Right atrium auricular region (tissue), 2 donors: ENCODE measurements around the gene CIDEA. TPM values are rescaled to one million over a fixed set of nuclear protein-coding genes. Genes with fewer than 3 reads are reported as not detected.

Source experiments
- DNase-seq: peaks from one replicate; pipeline ENCODE4 v3.0.0-alpha.2; 2019; ENCODE audit warnings: low spot score
- H3K27ac ChIP-seq, 2 donors: fragments of 200-600 bp; sonication (generic); 1 replicate in 1 of 2; 2 replicates in 1 of 2; pipeline ENCODE4 v1.5.1; 2016 to 2019
- H3K27me3 ChIP-seq, 2 donors: fragments of 200-600 bp; sonication (generic); one replicate each; pipeline versions ENCODE4 v1.5.1 to v1.6.0; 2017 to 2019
- H3K36me3 ChIP-seq: fragments of 200-600 bp; sonication (generic); one replicate; pipeline ENCODE4 v1.5.1; 2016
- H3K4me1 ChIP-seq, 2 donors: fragments of 200-600 bp; sonication (generic); one replicate each; pipeline versions ENCODE4 v1.5.1 to v1.6.0; 2017 to 2019
- H3K4me3 ChIP-seq, 2 donors: fragments of 200-600 bp; sonication (generic); 1 replicate in 1 of 2; 2 replicates in 1 of 2; pipeline ENCODE4 v1.5.1; 2017 to 2019; ENCODE audit warnings: mild to moderate bottlenecking in 1 of 2, moderate library complexity in 1 of 2
- H3K9me3 ChIP-seq, 2 donors: fragments of 200-600 bp; sonication (generic); one replicate each; pipeline ENCODE4 v1.5.1; 2019
- total RNA-seq, 2 donors: library from RNA; depleted of rRNA; stranded (reverse); fragments of >200 nt; gene quantifications; one replicate each; pipeline ENCODE4 v1.1.0, GENCODE V29; 2016
- TF ChIP-seq, protein P1 (sequence below), 2 donors: fragments of 200-600 bp; sonication (generic); IDR thresholded peaks; one replicate each; pipeline ENCODE4 v1.5.1; 2019; ENCODE audit warnings: antibody characterized with exemption in 2 of 2

The CIDEA gene
- total RNA-seq, 2 donors from 2014 or later, result 0.82 to 3.9 TPM

DNA sequence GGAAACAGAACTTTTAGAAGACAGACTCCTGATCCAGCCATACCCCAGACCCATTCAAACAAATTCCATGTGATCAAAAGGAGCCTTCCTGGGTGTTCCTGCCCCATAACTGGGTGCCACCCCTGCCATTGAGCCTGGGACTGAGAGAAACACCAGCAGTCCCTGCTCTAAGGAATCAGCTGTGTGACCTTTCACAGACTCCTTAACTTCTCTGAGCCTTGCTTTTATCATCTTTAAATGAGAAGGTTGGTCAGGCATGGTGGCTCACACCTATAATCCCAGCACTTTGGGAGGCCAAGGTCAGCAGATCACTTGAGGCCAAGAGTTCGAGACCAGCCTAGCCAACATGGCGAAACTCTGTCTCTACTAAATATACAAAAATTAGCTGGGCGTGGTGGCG is 20.6 kb downstream of the CIDEA start:
- H3K27me3 ChIP-seq, result no peaks in the 10 kb centered on the region
- no peak for DNase-seq
- no peak overlapping the region for H3K27ac ChIP-seq
- no peak overlapping the region for H3K4me3 ChIP-seq
- H3K9me3 ChIP-seq, result no peaks in the 10 kb centered on the region
- H3K36me3 ChIP-seq, result no peaks in the 10 kb centered on the region
- TF ChIP-seq, protein P1, sequence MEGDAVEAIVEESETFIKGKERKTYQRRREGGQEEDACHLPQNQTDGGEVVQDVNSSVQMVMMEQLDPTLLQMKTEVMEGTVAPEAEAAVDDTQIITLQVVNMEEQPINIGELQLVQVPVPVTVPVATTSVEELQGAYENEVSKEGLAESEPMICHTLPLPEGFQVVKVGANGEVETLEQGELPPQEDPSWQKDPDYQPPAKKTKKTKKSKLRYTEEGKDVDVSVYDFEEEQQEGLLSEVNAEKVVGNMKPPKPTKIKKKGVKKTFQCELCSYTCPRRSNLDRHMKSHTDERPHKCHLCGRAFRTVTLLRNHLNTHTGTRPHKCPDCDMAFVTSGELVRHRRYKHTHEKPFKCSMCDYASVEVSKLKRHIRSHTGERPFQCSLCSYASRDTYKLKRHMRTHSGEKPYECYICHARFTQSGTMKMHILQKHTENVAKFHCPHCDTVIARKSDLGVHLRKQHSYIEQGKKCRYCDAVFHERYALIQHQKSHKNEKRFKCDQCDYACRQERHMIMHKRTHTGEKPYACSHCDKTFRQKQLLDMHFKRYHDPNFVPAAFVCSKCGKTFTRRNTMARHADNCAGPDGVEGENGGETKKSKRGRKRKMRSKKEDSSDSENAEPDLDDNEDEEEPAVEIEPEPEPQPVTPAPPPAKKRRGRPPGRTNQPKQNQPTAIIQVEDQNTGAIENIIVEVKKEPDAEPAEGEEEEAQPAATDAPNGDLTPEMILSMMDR (IDR thresholded peaks at IDR 0.05), result no peak
- H3K4me1 ChIP-seq, result peaks cover 0 to 26% of the 10 kb centered on the region in 2 donors

DNA sequence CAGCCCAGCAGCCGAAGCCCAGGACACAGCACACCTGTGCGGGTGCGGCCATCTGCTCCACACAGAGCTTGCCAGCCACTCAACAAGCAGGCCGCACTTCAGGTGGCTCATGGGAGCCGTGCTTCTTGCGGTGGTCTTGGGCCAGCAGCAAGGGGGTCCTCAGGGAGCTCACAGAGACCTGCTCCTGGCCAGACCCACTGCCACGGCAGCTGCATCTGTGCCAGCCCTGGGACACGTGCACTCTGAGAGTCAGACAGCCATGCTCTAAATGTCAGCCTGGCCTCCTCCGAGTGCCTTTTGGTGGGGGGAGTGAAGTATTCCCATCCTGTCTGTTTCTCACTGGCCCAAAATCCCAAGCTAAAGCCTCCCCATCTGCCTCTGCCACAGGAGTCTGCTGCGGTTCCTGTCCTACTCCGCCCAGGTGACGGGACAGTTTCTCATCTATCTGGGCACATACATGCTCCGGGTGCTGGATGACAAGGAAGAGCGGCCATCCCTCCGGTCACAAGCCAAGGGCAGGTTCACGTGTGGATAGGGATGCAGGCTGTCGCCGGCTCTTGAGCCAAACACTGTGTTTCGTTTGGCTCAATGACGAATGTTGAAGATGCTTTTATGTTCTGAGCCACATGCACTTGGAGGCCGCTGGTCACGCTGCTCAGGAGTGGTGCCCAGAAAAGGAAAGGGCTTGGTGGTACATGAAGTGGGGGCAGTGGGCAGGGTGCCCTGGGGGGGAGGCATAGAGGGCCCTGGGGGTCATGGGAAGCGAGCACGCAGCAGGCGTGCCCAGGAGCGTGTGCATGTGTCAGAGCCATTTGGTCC is 22.8 kb downstream of the CIDEA start:
- H3K27me3 ChIP-seq, result no peaks in the 10 kb centered on the region
- peaks cover 0 to 37% of the 10 kb centered on the region in 2 donors for H3K4me1 ChIP-seq
- no peak overlapping the region for H3K4me3 ChIP-seq
- peak overlapping the region; percentile 96 to 100 for H3K27ac ChIP-seq
- TF ChIP-seq, protein P1 (IDR thresholded peaks at IDR 0.05), result no peak
- H3K36me3 ChIP-seq, result no peaks in the 10 kb centered on the region
- no peaks in the 10 kb centered on the region for H3K9me3 ChIP-seq
- DNase-seq, result no peak

DNA sequence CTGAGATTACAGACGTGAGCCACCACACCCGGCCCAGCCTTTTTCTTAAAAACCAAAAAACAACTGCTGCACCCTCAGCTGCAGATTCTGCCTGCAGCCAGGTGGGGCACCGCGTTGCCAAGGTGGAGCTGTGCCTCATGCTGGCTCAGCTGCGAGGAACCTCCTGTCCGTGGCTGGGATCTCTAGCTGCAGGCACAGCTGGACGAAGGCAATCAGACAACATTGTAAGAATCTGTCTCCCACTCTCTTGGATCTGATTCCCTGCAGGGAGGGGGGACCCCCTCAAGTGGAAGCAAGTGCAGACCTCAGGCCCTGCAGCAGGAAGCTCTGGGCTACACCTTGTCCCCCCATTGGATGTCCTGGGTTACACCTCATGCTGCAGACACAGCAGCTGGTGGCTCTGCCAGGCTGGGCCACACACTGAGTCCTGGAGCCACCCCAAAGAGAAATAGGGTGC is 24.1 kb downstream of the CIDEA start:
- Histone ChIP-seq H3K27me3 (no peaks in the 10 kb centered on the region), H3K4me1 (peaks cover 0 to 44% of the 10 kb centered on the region in 2 donors)
- TF ChIP-seq, protein P1 (IDR thresholded peaks at IDR 0.05), result no peak

DNA sequence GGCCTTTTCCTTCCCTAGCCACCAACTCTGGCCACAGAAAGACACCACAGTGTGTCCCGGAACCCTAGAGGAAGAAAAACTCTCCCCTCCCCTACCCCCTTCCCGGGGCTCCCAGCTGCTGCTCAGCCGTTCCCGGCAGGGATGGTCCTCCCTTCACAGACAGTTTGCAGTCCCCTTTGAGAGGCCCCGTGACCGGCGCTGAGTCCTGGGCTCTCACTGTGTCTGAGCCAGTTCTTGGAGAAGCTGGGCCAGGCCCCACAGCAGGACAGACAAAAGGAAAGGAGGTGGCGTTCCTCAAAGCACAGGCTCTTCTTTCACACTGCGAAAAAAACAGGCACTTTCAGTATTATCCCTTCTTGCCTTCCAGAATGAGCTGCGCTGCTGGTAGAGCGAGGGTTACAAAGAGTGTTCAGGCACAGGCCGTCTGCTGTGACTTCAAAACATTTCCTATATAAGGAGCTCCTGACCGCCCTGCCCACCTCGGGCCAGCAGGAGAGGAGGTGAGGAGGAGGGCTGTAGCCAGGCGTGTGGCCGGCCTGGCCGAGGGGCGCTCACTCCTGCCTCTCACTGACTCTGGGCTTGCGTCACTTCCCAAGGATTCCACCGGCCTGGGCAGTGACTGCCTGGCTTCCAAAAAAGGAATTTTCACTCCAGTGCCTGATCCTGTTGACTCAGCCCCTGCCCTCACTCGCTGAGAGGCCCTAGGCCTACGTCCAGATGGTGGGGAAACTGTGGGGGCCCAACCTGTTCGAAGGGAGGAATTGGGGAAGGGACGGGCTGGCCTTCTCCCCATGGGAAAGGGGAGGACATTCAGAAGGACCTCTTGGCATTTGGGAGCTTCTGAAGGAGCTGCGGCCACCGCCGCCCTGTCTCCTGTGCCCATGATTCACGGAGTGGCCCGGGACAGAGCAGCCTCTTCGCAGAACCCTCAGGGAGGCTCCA is 24.9 kb downstream of the CIDEA start:
- Histone ChIP-seq H3K27ac (peak overlapping the region; percentile 96 to 100), H3K36me3 (no peaks in the 10 kb centered on the region), H3K9me3 (no peaks in the 10 kb centered on the region), H3K4me1 (peaks cover 0 to 44% of the 10 kb centered on the region in 2 donors), H3K27me3 (no peaks in the 10 kb centered on the region), H3K4me3 (peak overlapping the region; percentile 50 to 51)
- DNase-seq, result peak; percentile 93
- TF ChIP-seq, protein P1 (IDR thresholded peaks at IDR 0.05), result peak in 1 of 2 donors; percentile 15

More for the DNA sequence above, 24.1 kb downstream of the CIDEA start:
- DNase-seq, result no peak
- H3K36me3 ChIP-seq, result no peaks in the 10 kb centered on the region
- H3K9me3 ChIP-seq, result no peaks in the 10 kb centered on the region
- peak overlapping the region; percentile 50 to 51 for H3K4me3 ChIP-seq
- H3K27ac ChIP-seq, result peak overlapping the region; percentile 96 to 100

DNA sequence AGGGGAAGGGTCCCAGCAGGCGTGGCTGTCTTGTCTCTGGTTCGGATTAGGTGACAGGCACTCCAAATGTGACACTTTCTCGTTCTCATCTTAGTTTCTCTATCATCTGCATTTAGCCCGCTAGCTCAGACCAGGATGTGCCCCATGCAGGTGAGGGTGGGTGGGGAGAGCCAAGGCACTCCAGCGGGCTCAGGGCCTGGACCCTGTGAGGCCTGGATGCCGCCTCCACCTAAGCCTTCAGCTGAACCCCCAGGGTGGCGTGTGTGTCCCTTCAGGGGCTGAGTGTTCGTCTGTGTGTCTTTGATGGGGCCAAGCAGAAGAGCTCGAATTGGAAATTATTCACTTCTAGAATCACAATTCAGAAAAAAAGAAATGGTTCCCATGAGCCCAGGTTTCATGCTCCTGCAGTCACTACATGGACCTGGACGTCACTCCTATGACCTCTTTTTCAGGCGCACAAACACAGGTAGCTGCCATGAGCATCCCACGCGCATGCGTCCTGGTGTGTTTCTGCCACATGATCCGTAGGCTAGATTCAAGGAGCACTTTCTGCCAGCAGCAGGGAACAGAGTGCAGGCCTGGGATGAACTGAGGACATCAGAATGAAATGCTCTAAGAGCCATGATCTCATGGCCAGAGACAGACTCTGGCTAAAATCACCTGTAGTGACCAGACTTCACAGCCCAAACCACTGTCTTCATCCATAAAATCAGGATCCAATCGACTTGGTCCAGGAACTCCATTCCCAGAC is 25.8 kb downstream of the CIDEA start:
- peak overlapping the region; percentile 96 to 100 for H3K27ac ChIP-seq
- no peak for DNase-seq
- peaks cover 0 to 44% of the 10 kb centered on the region in 2 donors for H3K4me1 ChIP-seq
- H3K27me3 ChIP-seq, result no peaks in the 10 kb centered on the region
- H3K4me3 ChIP-seq, result peak overlapping the region; percentile 50 to 51
- no peaks in the 10 kb centered on the region for H3K9me3 ChIP-seq
- TF ChIP-seq, protein P1 (IDR thresholded peaks at IDR 0.05), result no peak
- H3K36me3 ChIP-seq, result no peaks in the 10 kb centered on the region
